BJ (cell line): ENCODE measurements around the gene IL17B. TPM values are rescaled to one million over a fixed set of nuclear protein-coding genes. Genes with fewer than 3 reads are reported as not detected.

Experiments used
- CTCF ChIA-PET: fragments of 350-600 bp; formaldehyde crosslinking; extraction: SDS; loops from one replicate; lab custom pipeline; 2021; ENCODE audit warnings: antibody characterized with exemption, inconsistent platforms; lab: Yijun Ruan, JAX
- POLR2A ChIA-PET: fragments of 300-600 bp; sonication (Branson Sonifier 250); formaldehyde crosslinking; extraction: SDS; loops from one replicate; lab custom pipeline; 2021; ENCODE audit warnings: antibody characterized with exemption; lab: Charles Lee
- DNase-seq: peaks from one replicate; pipeline ENCODE4 v3.0.0-alpha.2; 2011; ENCODE audit warnings: low read depth
- H3K27me3 ChIP-seq: 2 replicates; pipeline ENCODE4 v1.6.0; 2011; ENCODE audit warnings: low read length; ENCODE audit not compliant: control insufficient read depth, insufficient read depth
- H3K36me3 ChIP-seq: 2 replicates; pipeline ENCODE4 v1.5.1; 2011; ENCODE audit warnings: low read length; ENCODE audit not compliant: control insufficient read depth, insufficient read depth
- H3K4me3 ChIP-seq: 2 replicates; pipeline ENCODE4 v1.5.1; 2011; ENCODE audit warnings: low read depth, mild to moderate bottlenecking, control low read depth, low read length
- polyA plus RNA-seq: library from polyadenylated mRNA; depleted of rRNA; stranded (reverse); fragments of >200 nt; gene quantifications from 2 replicates; pipeline ENCODE4 v1.2.3, GENCODE V29; 2011; rRNA removed
- TF ChIP-seq, protein P1 (sequence below): IDR thresholded peaks from 2 replicates; pipeline ENCODE4 v1.5.1; 2011; ENCODE audit warnings: low read depth, mild to moderate bottlenecking, control low read depth, inconsistent platforms, low read length, moderate library complexity; ENCODE audit not compliant: insufficient read depth

IL17B gene
- polyA plus RNA-seq, 1 experiment, result 0.90 TPM

DNA sequence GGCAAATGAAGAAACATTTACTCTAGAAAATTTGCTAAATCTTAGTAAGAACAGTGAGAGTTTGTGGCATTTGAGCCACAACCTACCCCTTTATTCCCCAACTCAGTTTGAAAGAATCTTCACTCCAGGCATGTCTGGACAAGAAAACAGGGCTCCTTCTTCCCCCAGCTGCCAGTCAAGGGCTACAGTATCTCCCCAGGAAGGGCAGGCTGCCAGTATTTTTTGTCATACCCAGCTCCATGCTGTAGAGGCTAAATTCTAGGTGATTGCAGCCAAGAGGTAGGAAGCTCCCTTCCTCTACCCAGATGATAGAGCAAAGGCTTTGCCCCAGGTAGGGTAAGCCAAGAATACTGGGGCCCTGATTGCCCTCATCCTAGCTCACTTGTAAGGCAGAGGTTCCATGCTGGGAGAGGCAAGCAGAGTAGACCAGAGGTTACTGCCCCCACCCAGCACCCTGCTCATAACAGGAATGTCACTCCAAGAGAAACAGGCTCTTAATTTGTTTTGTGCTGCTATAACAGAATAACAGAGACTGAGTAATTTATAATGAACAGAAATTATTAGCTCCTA, 53.8 kb downstream of the IL17B start:
- no peak overlapping the region for H3K4me3 ChIP-seq
- no peaks in the 10 kb centered on the region for H3K36me3 ChIP-seq
- no peaks in the 10 kb centered on the region for H3K27me3 ChIP-seq
- POLR2A ChIA-PET, result no interaction called here
- no peak for DNase-seq
- TF ChIP-seq, protein P1, sequence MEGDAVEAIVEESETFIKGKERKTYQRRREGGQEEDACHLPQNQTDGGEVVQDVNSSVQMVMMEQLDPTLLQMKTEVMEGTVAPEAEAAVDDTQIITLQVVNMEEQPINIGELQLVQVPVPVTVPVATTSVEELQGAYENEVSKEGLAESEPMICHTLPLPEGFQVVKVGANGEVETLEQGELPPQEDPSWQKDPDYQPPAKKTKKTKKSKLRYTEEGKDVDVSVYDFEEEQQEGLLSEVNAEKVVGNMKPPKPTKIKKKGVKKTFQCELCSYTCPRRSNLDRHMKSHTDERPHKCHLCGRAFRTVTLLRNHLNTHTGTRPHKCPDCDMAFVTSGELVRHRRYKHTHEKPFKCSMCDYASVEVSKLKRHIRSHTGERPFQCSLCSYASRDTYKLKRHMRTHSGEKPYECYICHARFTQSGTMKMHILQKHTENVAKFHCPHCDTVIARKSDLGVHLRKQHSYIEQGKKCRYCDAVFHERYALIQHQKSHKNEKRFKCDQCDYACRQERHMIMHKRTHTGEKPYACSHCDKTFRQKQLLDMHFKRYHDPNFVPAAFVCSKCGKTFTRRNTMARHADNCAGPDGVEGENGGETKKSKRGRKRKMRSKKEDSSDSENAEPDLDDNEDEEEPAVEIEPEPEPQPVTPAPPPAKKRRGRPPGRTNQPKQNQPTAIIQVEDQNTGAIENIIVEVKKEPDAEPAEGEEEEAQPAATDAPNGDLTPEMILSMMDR, result no peak
- CTCF ChIA-PET, result interaction anchor here (0.9 to 20.8 kb wide), 4 partner anchors 8 to 109 kb away, joined by 3 to 289 read pairs (median 3); no protein-coding TSS in a partner anchor

DNA sequence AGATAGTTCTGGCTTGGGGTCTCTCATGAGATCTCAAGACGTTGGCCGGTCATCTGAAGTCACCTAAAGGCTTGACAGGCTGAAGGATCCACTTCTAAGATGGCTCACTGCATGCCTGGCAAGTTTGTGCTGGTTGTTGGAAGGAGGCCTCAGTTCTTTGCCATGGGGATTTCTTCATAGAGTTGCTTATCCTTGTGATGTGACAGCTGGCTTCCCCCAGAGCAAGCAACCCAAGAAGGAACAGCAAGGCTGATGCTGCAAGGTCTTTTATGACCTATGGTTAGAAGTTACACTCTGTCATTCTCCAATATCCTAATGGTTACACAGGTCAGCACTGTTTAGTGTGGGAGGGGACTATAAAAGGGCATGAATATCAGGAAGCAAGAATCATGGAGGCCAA, 54.5 kb downstream of the IL17B start:
- Histone ChIP-seq H3K36me3 (no peaks in the 10 kb centered on the region), H3K4me3 (no peak overlapping the region), H3K27me3 (no peaks in the 10 kb centered on the region)
- CTCF ChIA-PET, result interaction anchor here (0.9 to 20.8 kb wide), 4 partner anchors 44 to 59 kb away, joined by 3 to 289 read pairs (median 6); no protein-coding TSS in a partner anchor
- no peak for DNase-seq
- POLR2A ChIA-PET, result no interaction called here
- TF ChIP-seq, protein P1, result no peak

Other genes with a start within 250 kb of the IL17B start
- gene ABLIM3, start 237.8 kb downstream of the IL17B start, polyA plus RNA-seq, result 14.0 and 25.7 TPM in 2 replicates
- gene AFAP1L1, start 107.4 kb downstream of the IL17B start, polyA plus RNA-seq, result 1.2 and 1.3 TPM in 2 replicates
- gene GRPEL2, start 33.8 kb downstream of the IL17B start, polyA plus RNA-seq, result 17.1 and 18.0 TPM in 2 replicates
- 10.2 and 12.8 TPM in 2 replicates for gene PCYOX1L, start 21.2 kb downstream of the IL17B start, polyA plus RNA-seq
- gene CSNK1A1, start 172.1 kb upstream of the IL17B start, polyA plus RNA-seq, result 171 and 268 TPM in 2 replicates
- 0.42 and 0.92 TPM in 2 replicates for gene ARHGEF37, start 202.2 kb upstream of the IL17B start, polyA plus RNA-seq